ENCODE measurements around the gene GOLIM4. TPM values are rescaled to one million over a fixed set of nuclear protein-coding genes. Genes with fewer than 3 reads are reported as not detected.

Gene GOLIM4
- total RNA-seq, 1 experiment from 2014 or later: 24.6 TPM

- Histone ChIP-seq H2BK12ac (ENCODE audit: insufficient read length, low read depth, low read length) (no peak overlapping the region), H3T11ph (ENCODE audit: low read length) (no peak overlapping the region), H3K79me2 (ENCODE audit: insufficient read depth, low read length) (peaks cover 10% of the 10 kb centered on the region; the same call in 1 of the 2 replicates), H3K9ac (ENCODE audit: extremely low read depth, insufficient read length, low read length) (peak overlapping the region; percentile 35), H4K20me1 (ENCODE audit: control insufficient read depth, insufficient read depth, insufficient read length) (no peaks in the 10 kb centered on the region), H3K79me1 (ENCODE audit: insufficient read depth, low read depth, low read length, poor library complexity, severe bottlenecking) (no peaks in the 10 kb centered on the region), H3K27ac (ENCODE audit: insufficient read length, low read depth, low read length) (no peak overlapping the region), H2BK5ac (ENCODE audit: insufficient read length, low read length) (no peak overlapping the region), H3K4me2 (ENCODE audit: insufficient read depth, insufficient read length, low read length) (peak overlapping the region; percentile 99), H3K18ac (ENCODE audit: insufficient read length, low read depth, low read length) (no peak overlapping the region), H2BK120ac (ENCODE audit: low read depth, low read length, poor library complexity, severe bottlenecking) (no peak overlapping the region), H3K4me1 (ENCODE audit: insufficient read depth, low read length) (peaks cover 10% of the 10 kb centered on the region), H4K5ac (ENCODE audit: insufficient read length, low read depth, low read length) (no peak overlapping the region), H3K23me2 (ENCODE audit: insufficient read length, low read depth, low read length, poor library complexity, severe bottlenecking) (peaks cover 10% of the 10 kb centered on the region), H3K9me3 (ENCODE audit: control insufficient read depth, low read depth, low read length) (no peaks in the 10 kb centered on the region), H3K23ac (ENCODE audit: insufficient read length, low read depth, low read length) (no peak overlapping the region), H3K14ac (ENCODE audit: insufficient read depth, low read length) (no peak overlapping the region), H4K91ac (ENCODE audit: insufficient read length, low read depth, low read length) (no peak overlapping the region), H2BK15ac (ENCODE audit: low read depth, low read length) (no peak overlapping the region), H2AFZ (ENCODE audit: low read length) (no peak overlapping the region), H3K4ac (ENCODE audit: low read depth, low read length) (no peak overlapping the region), H3K56ac (ENCODE audit: insufficient read length, low read depth, low read length) (no peak overlapping the region), H2AK5ac (ENCODE audit: insufficient read length, low read length) (no peak overlapping the region), H4K8ac (replicated peaks; ENCODE audit: insufficient read length, low read depth, low read length) (no peak overlapping the region), H2BK20ac (ENCODE audit: low read depth, low read length, poor library complexity, severe bottlenecking) (no peak overlapping the region), H3K27me3 (ENCODE audit: insufficient read depth, low read length) (no peaks in the 10 kb centered on the region)
- Mint-ChIP-seq H3K9me3 (no peaks in the 10 kb centered on the region), H3K36me3 (ENCODE audit: insufficient read depth in 1 of 3, low read depth in 3 of 3) (no peaks in the 10 kb centered on the region; a peak in 1 of 7 replicates), H3K4me1 (peaks cover 46 to 55% of the 10 kb centered on the region in 2 experiments), H3K4me3 (peak overlapping the region; percentile 40 to 55; a peak in 4 of 5 replicates), H3K27ac (no peak overlapping the region), H3K27me3 (ENCODE audit: low read depth) (no peaks in the 10 kb centered on the region)
- no peak for DNase-seq
- WGBS (ENCODE audit: extremely low coverage, insufficient read length, low lambda C conversion rate): no CpG with 5 or more reads among the region's 3 CpGs
- no peak for TF ChIP-seq CTCF (conservative IDR thresholded peaks at IDR 0.05)
Observed at GRCh38 chr3:168093790-168094189, 1.9 kb downstream of the GOLIM4 start.
